HCT116 (cell line): ENCODE results near the gene ACADSB. TPM values are rescaled to one million over a fixed set of nuclear protein-coding genes. Genes with fewer than 3 reads are reported as not detected.

Source experiments
- ATAC-seq: fragments of 200-7000 bp; cut with Tn5 transposase; 2 replicates; pipeline ENCODE4 v1.9.1; 2020; ENCODE audit warnings: mild to moderate bottlenecking, moderate library complexity
- BruUV-seq: library from RNA; stranded (reverse); fragments of 400-500 nt; replicated peaks from 2 replicates; lab custom pipeline; 2021; lab: Mats Ljungman, UMichigan
- CTCF ChIA-PET: fragments of 300-600 bp; sonication (Branson Sonifier 250); formaldehyde crosslinking; loops from one replicate; lab custom pipeline; 2021; ENCODE audit warnings: antibody characterized with exemption; lab: Charles Lee
- POLR2A ChIA-PET: fragments of 300-600, 350-600 bp; sonication (Branson Sonifier 250); formaldehyde crosslinking; loops from one replicate; lab custom pipeline; 2021; ENCODE audit warnings: antibody characterized with exemption; lab: Charles Lee
- RAD21 ChIA-PET, 2 experiments: fragments of 300-600 bp; sonication (Branson Sonifier 250); formaldehyde crosslinking; loops; one replicate each; lab custom pipeline; 2023; ENCODE audit warnings: low total read pairs in 2 of 2; ENCODE audit not compliant: uncharacterized antibody in 2 of 2, unreplicated experiment in 2 of 2, low non-redundant PET in 1 of 2; lab: Charles Lee
- DNase-seq: peaks from one replicate; pipeline ENCODE4 v3.0.0-alpha.2; 2010; ENCODE audit warnings: low read depth, low spot score
- H2AFZ ChIP-seq: fragments of 200-600 bp; shearing (Covaris generic), sonication (generic); 2 replicates; pipeline ENCODE4 v1.6.1; 2017; ENCODE audit warnings: low read depth, mixed run types, mixed read lengths, antibody characterized with exemption, low read length; ENCODE audit not compliant: poor library complexity, severe bottlenecking
- H3K27ac ChIP-seq: 2 replicates; pipeline ENCODE4 v1.5.1; 2012; ENCODE audit warnings: low read depth, low read length
- H3K27me3 ChIP-seq: fragments of 200-600 bp; sonication (generic); 2 replicates; pipeline ENCODE4 v1.6.1; 2016; ENCODE audit warnings: mixed run types, low read length, mixed read lengths; ENCODE audit not compliant: insufficient read depth
- H3K36me3 ChIP-seq, 2 experiments: fragments of 200-500 bp in 1 of 2; fragments of 200-600 bp in 1 of 2; sonication (Bioruptor generic) in 1 of 2; sonication (generic) in 1 of 2; 2 replicates each; pipeline versions ENCODE4 v1.5.1 to v1.6.1; 2014 to 2016; ENCODE audit warnings: low read length in 2 of 2, inconsistent platforms in 1 of 2, mixed read lengths in 1 of 2, mixed run types in 1 of 2; ENCODE audit not compliant: insufficient read depth in 2 of 2, control insufficient read depth in 1 of 2
- H3K4me1 ChIP-seq, 2 experiments: fragments of 200-600 bp in 1 of 2; sonication (generic) in 1 of 2; 2 replicates each; pipeline versions ENCODE4 v1.5.1 to v1.6.1; 2012 to 2017; ENCODE audit warnings: low read length in 2 of 2, inconsistent platforms in 1 of 2, mild to moderate bottlenecking in 1 of 2, mixed read lengths in 1 of 2, mixed run types in 1 of 2, moderate library complexity in 1 of 2; ENCODE audit not compliant: insufficient read depth in 2 of 2, control insufficient read depth in 1 of 2
- H3K4me2 ChIP-seq: fragments of 200-600 bp; sonication (generic); 2 replicates; pipeline ENCODE4 v1.6.1; 2017; ENCODE audit warnings: mixed run types, low read length, mixed read lengths
- H3K4me3 ChIP-seq, 2 experiments: fragments of 200-600 bp in 1 of 2; sonication (generic) in 1 of 2; replicated peaks in 1 of 2; 2 replicates each; pipeline ENCODE4 v1.5.1; 2011 to 2016; ENCODE audit warnings: low read length in 2 of 2, control low read depth in 1 of 2, low read depth in 1 of 2, mild to moderate bottlenecking in 1 of 2, mixed read lengths in 1 of 2, mixed run types in 1 of 2
- H3K79me2 ChIP-seq: fragments of 200-600 bp; sonication (generic); 2 replicates; pipeline ENCODE4 v1.6.1; 2017; ENCODE audit warnings: mild to moderate bottlenecking, mixed run types, low read length, moderate library complexity, mixed read lengths; ENCODE audit not compliant: insufficient read depth
- H3K9ac ChIP-seq: fragments of 200-600 bp; sonication (generic); 2 replicates; pipeline ENCODE4 v1.6.1; 2016; ENCODE audit warnings: low read length, mixed read lengths
- H3K9me2 ChIP-seq: fragments of 200-600 bp; sonication (generic), shearing (Covaris generic); 2 replicates; pipeline ENCODE4 v1.6.1; 2017; ENCODE audit warnings: mixed run types, mild to moderate bottlenecking, moderate library complexity; ENCODE audit not compliant: insufficient read depth
- H3K9me3 ChIP-seq, 2 experiments: fragments of 200-500 bp in 1 of 2; fragments of 200-600 bp in 1 of 2; sonication (Bioruptor generic) in 1 of 2; sonication (generic) in 1 of 2; 2 replicates each; pipeline ENCODE4 v1.6.1; 2014 to 2017; ENCODE audit warnings: low read length in 2 of 2, mixed read lengths in 2 of 2, inconsistent platforms in 1 of 2, low read depth in 1 of 2, mild to moderate bottlenecking in 1 of 2, mixed run types in 1 of 2, moderate library complexity in 1 of 2; ENCODE audit not compliant: control insufficient read depth in 1 of 2, insufficient read depth in 1 of 2
- H4K20me1 ChIP-seq: fragments of 200-600 bp; sonication (generic), shearing (Covaris generic); 2 replicates; pipeline ENCODE4 v1.6.1; 2017; ENCODE audit warnings: mixed run types, mild to moderate bottlenecking, moderate library complexity; ENCODE audit not compliant: insufficient read depth
- ATF3 ChIP-seq: IDR thresholded peaks from 2 replicates; pipeline ENCODE4 v1.6.1; 2012
- CEBPB ChIP-seq: IDR thresholded peaks from 2 replicates; pipeline ENCODE4 v1.6.1; 2012; ENCODE audit warnings: low read depth
- EGR1 ChIP-seq: IDR thresholded peaks from 2 replicates; pipeline ENCODE4 v1.6.1; 2012; ENCODE audit warnings: low read depth
- ELF1 ChIP-seq: IDR thresholded peaks from 2 replicates; pipeline ENCODE4 v1.6.1; 2012; ENCODE audit warnings: low read depth, borderline replicate concordance
- EZH2 ChIP-seq: fragments of 200-600 bp; sonication (generic); IDR thresholded peaks from 2 replicates; pipeline ENCODE4 v1.6.1; 2017; ENCODE audit warnings: antibody characterized with exemption, mixed run types
- EZH2phosphoT487 ChIP-seq: fragments of 200-600 bp; IDR thresholded peaks from 2 replicates; pipeline ENCODE4 v1.6.1; 2018; ENCODE audit warnings: antibody characterized with exemption, borderline replicate concordance
- FOSL1 ChIP-seq: IDR thresholded peaks from 2 replicates; pipeline ENCODE4 v1.6.1; 2012; ENCODE audit warnings: low read depth
- JUND ChIP-seq: IDR thresholded peaks from 2 replicates; pipeline ENCODE4 v1.6.1; 2012
- MAX ChIP-seq: IDR thresholded peaks from 2 replicates; pipeline ENCODE4 v1.6.1; 2012
- POLR2A ChIP-seq: IDR thresholded peaks from 2 replicates; pipeline ENCODE4 v1.7.0; 2011; ENCODE audit warnings: borderline replicate concordance; ENCODE audit not compliant: insufficient read depth, insufficient read length; ENCODE audit errors: extremely low read depth
- POLR2AphosphoS5 ChIP-seq: IDR thresholded peaks from 2 replicates; pipeline ENCODE4 v1.6.1; 2011; ENCODE audit warnings: mild to moderate bottlenecking, low read depth, low read length, moderate library complexity
- RAD21 ChIP-seq: IDR thresholded peaks from 2 replicates; pipeline ENCODE4 v1.6.1; 2012; ENCODE audit warnings: low read depth, mild to moderate bottlenecking
- REST ChIP-seq: IDR thresholded peaks from 2 replicates; pipeline ENCODE4 v1.6.1; 2012; ENCODE audit warnings: low read depth
- SIN3A ChIP-seq: IDR thresholded peaks from 2 replicates; pipeline ENCODE4 v1.6.1; 2012; ENCODE audit warnings: low read depth
- SP1 ChIP-seq: IDR thresholded peaks from 2 replicates; pipeline ENCODE4 v1.6.1; 2012; ENCODE audit warnings: low read depth
- SRF ChIP-seq: IDR thresholded peaks from 2 replicates; pipeline ENCODE4 v1.6.1; 2012; ENCODE audit warnings: low read depth
- TCF7L2 ChIP-seq: IDR thresholded peaks from 2 replicates; pipeline ENCODE4 v1.7.0; 2011; ENCODE audit warnings: borderline replicate concordance, inconsistent platforms; ENCODE audit not compliant: insufficient read depth, insufficient read length; ENCODE audit errors: extremely low read depth
- YY1 ChIP-seq: IDR thresholded peaks from 2 replicates; pipeline ENCODE4 v1.6.1; 2011; ENCODE audit warnings: low read length, low read depth, moderate library complexity, mild to moderate bottlenecking; ENCODE audit not compliant: insufficient replicate concordance; ENCODE audit errors: extremely low read depth
- ZBTB33 ChIP-seq: IDR thresholded peaks from 2 replicates; pipeline ENCODE4 v1.6.1; 2011; ENCODE audit warnings: mild to moderate bottlenecking, low read length, moderate library complexity; ENCODE audit not compliant: insufficient replicate concordance; ENCODE audit errors: extremely low read depth
- ZNF274 ChIP-seq: fragments of 200-500 bp; sonication (Bioruptor generic); IDR thresholded peaks from 2 replicates; pipeline ENCODE4 v1.6.1; 2014; ENCODE audit warnings: mild to moderate bottlenecking, low read depth, low read length, inconsistent platforms
- intact Hi-C: fragments of 100-400 bp; cut with micrococcal nuclease; formaldehyde crosslinking; loops from 2 replicates; pipeline ENCODE4 v1.10.0; 2022
- total RNA-seq: library from RNA; stranded (reverse); gene quantifications from one replicate; pipeline ENCODE4 v1.2.1, GENCODE V29; 2021; ENCODE audit not compliant: unreplicated experiment

ACADSB gene
- total RNA-seq, 1 experiment from 2014 or later: 33.3 TPM

- POLR2A ChIA-PET: no interaction called here
- ATAC-seq (no peak), DNase-seq (no peak)
- TF ChIP-seq SP1 (no peak), ZBTB33 (no peak), EZH2 (no peak), CEBPB (no peak), ZNF274 (no peak), EZH2phosphoT487 (no peak), YY1 (no peak), TCF7L2 (no peak), MAX (no peak), ATF3 (no peak), EGR1 (no peak), REST (no peak), FOSL1 (no peak), POLR2A (no peak), JUND (no peak), POLR2AphosphoS5 (no peak), SIN3A (no peak), SRF (no peak), ELF1 (no peak), RAD21 (no peak)
- Histone ChIP-seq H2AFZ (no peak overlapping the region), H3K36me3 (no peaks in the 10 kb centered on the region), H3K27me3 (peaks cover 17% of the 10 kb centered on the region; the same call in 1 of the 2 replicates), H3K27ac (no peak overlapping the region), H4K20me1 (no peaks in the 10 kb centered on the region), H3K4me1 (no peaks in the 10 kb centered on the region), H3K9me3 (no peaks in the 10 kb centered on the region), H3K9me2 (no peaks in the 10 kb centered on the region), H3K9ac (no peak overlapping the region), H3K79me2 (no peaks in the 10 kb centered on the region), H3K4me3 (no peak overlapping the region), H3K4me2 (no peak overlapping the region)
- RAD21 ChIA-PET: no interaction called here
- BruUV-seq: no TSS peak
- CTCF ChIA-PET: no interaction called here
- intact Hi-C loops: no loop called here
Measured at GRCh38 chr10:123086281-123086680, 77.5 kb downstream of the ACADSB start.
